Measurements from ENCODE around the gene CCNG2. TPM values are rescaled to one million over a fixed set of nuclear protein-coding genes. Genes with fewer than 3 reads are reported as not detected.
A peak's percentile ranks its signal among the peaks of the same experiment; 100 is the strongest.

CCNG2 gene
- total and polyA plus RNA-seq, 4 experiments from 2014 or later: 17.0 to 22.9 (median 20.2) TPM

- H3K4me1 Mint-ChIP-seq: peaks cover 12 to 19% (median 15%) of the 10 kb centered on the region in 4 donors
- no peaks in the 10 kb centered on the region for H3K27me3 Mint-ChIP-seq
- ChIA-PET CTCF (ENCODE audit: partially characterized antibody) (interaction anchor here (0.8 to 14.8 kb wide), 7 partner anchors 9 to 766 kb away, joined by 3 to 440 read pairs (median 3); no protein-coding TSS in a partner anchor), POLR2A (ENCODE audit: partially characterized antibody) (interaction anchor here (1.2 kb wide), 1 partner anchor 41 kb away, joined by 3 read pairs; the partner anchor contains the start of gene CCNG2)
- H3K27me3 ChIP-seq (ENCODE audit: insufficient read depth, low read length): no peaks in the 10 kb centered on the region
- no peak overlapping the region for H3K27ac Mint-ChIP-seq
- H3K9me3 Mint-ChIP-seq: no peaks in the 10 kb centered on the region
- H3K9me3 ChIP-seq (ENCODE audit: control insufficient read depth in 1 of 2, low read length in 2 of 2): no peaks in the 10 kb centered on the region
- no peaks in the 10 kb centered on the region for H3K36me3 ChIP-seq (ENCODE audit: insufficient read depth, low read length)
- peaks cover 14% of the 10 kb centered on the region for H3K4me1 ChIP-seq (ENCODE audit: insufficient read depth, low read length)
- no peak for DNase-seq
- no peak overlapping the region for H3K4me3 ChIP-seq (ENCODE audit: low read length in 2 of 2)
- intact Hi-C loops (cut with micrococcal nuclease): no loop called here
- H3K4me3 Mint-ChIP-seq: no peak overlapping the region
- H3K27ac ChIP-seq (ENCODE audit: low read depth, low read length): no peak overlapping the region
- H3K36me3 Mint-ChIP-seq: no peaks in the 10 kb centered on the region
Observed at GRCh38 chr4:77197831-77198230, 40.8 kb downstream of the CCNG2 start.

GRCh38 chr4:77199276-77199675, 42.3 kb downstream of the CCNG2 start:
- H3K4me1 ChIP-seq (ENCODE audit: insufficient read depth, low read length): peaks cover under 1% of the 10 kb centered on the region
- H3K4me3 ChIP-seq (ENCODE audit: low read length in 2 of 2): no peak overlapping the region
- Mint-ChIP-seq H3K4me3 (no peak overlapping the region), H3K27me3 (no peaks in the 10 kb centered on the region), H3K27ac (no peak overlapping the region), H3K36me3 (no peaks in the 10 kb centered on the region), H3K9me3 (peaks cover 0 to 2% (median 0%) of the 10 kb centered on the region in 8 donors), H3K4me1 (peaks cover 0 to 5% (median 3%) of the 10 kb centered on the region in 4 donors)
- H3K36me3 ChIP-seq (ENCODE audit: insufficient read depth, low read length): no peaks in the 10 kb centered on the region
- DNase-seq: no peak
- no peaks in the 10 kb centered on the region for H3K27me3 ChIP-seq (ENCODE audit: insufficient read depth, low read length)
- POLR2A ChIA-PET (ENCODE audit: partially characterized antibody): no interaction called here
- no peak overlapping the region for H3K27ac ChIP-seq (ENCODE audit: low read depth, low read length)
- intact Hi-C loops (cut with micrococcal nuclease): no loop called here
- CTCF ChIA-PET (ENCODE audit: partially characterized antibody): interaction anchor here (1.2 to 14.8 kb wide), 9 partner anchors 8 to 153 kb away, joined by 3 to 440 read pairs (median 6); no protein-coding TSS in a partner anchor
- no peaks in the 10 kb centered on the region for H3K9me3 ChIP-seq (ENCODE audit: control insufficient read depth in 1 of 2, low read length in 2 of 2)

GRCh38 chr4:77199701-77200100, 42.7 kb downstream of the CCNG2 start:
- no peaks in the 10 kb centered on the region for H3K36me3 Mint-ChIP-seq
- POLR2A ChIA-PET (ENCODE audit: partially characterized antibody): no interaction called here
- Histone ChIP-seq H3K36me3 (ENCODE audit: insufficient read depth, low read length) (no peaks in the 10 kb centered on the region), H3K4me3 (ENCODE audit: low read length in 2 of 2) (no peak overlapping the region), H3K27me3 (ENCODE audit: insufficient read depth, low read length) (no peaks in the 10 kb centered on the region), H3K27ac (ENCODE audit: low read depth, low read length) (no peak overlapping the region), H3K4me1 (ENCODE audit: insufficient read depth, low read length) (no peaks in the 10 kb centered on the region), H3K9me3 (ENCODE audit: control insufficient read depth in 1 of 2, low read length in 2 of 2) (no peaks in the 10 kb centered on the region)
- CTCF ChIA-PET (ENCODE audit: partially characterized antibody): interaction anchor here (1.1 to 14.8 kb wide), 10 partner anchors 8 to 768 kb away, joined by 3 to 440 read pairs (median 7); no protein-coding TSS in a partner anchor
- no peak overlapping the region for H3K4me3 Mint-ChIP-seq
- DNase-seq: no peak
- H3K27ac Mint-ChIP-seq: no peak overlapping the region
- no peaks in the 10 kb centered on the region for H3K27me3 Mint-ChIP-seq
- intact Hi-C loops (cut with micrococcal nuclease): no loop called here
- H3K4me1 Mint-ChIP-seq: peaks cover 0 to under 1% (median 0%) of the 10 kb centered on the region in 4 donors
- H3K9me3 Mint-ChIP-seq: peaks cover 0 to 2% (median 0%) of the 10 kb centered on the region in 8 donors

- no peaks in the 10 kb centered on the region for H3K36me3 Mint-ChIP-seq
- no peak overlapping the region for H3K27ac Mint-ChIP-seq
- no peak overlapping the region for H3K4me3 Mint-ChIP-seq
- CTCF ChIA-PET (ENCODE audit: partially characterized antibody): interaction anchor here (0.8 to 14.8 kb wide), 12 partner anchors 11 to 770 kb away, joined by 3 to 440 read pairs (median 25); no protein-coding TSS in a partner anchor
- Histone ChIP-seq H3K4me3 (ENCODE audit: low read length in 2 of 2) (no peak overlapping the region), H3K4me1 (ENCODE audit: insufficient read depth, low read length) (no peaks in the 10 kb centered on the region), H3K27me3 (ENCODE audit: insufficient read depth, low read length) (no peaks in the 10 kb centered on the region), H3K36me3 (ENCODE audit: insufficient read depth, low read length) (no peaks in the 10 kb centered on the region), H3K9me3 (ENCODE audit: control insufficient read depth in 1 of 2, low read length in 2 of 2) (no peaks in the 10 kb centered on the region), H3K27ac (ENCODE audit: low read depth, low read length) (no peak overlapping the region)
- H3K27me3 Mint-ChIP-seq: no peaks in the 10 kb centered on the region
- H3K4me1 Mint-ChIP-seq: no peaks in the 10 kb centered on the region
- POLR2A ChIA-PET (ENCODE audit: partially characterized antibody): interaction anchor here (3.0 kb wide), 1 partner anchor 106 kb away, joined by 9 read pairs; no protein-coding TSS in a partner anchor
- intact Hi-C loops (cut with micrococcal nuclease): no loop called here
- H3K9me3 Mint-ChIP-seq: peaks cover 0 to 2% (median 0%) of the 10 kb centered on the region in 8 donors
- DNase-seq: no peak
Observed at GRCh38 chr4:77201343-77201742, 44.3 kb downstream of the CCNG2 start.

- Mint-ChIP-seq H3K9me3 (peaks cover 0 to 2% (median 0%) of the 10 kb centered on the region in 8 donors), H3K4me3 (no peak overlapping the region), H3K36me3 (no peaks in the 10 kb centered on the region), H3K4me1 (no peaks in the 10 kb centered on the region), H3K27me3 (no peaks in the 10 kb centered on the region), H3K27ac (no peak overlapping the region)
- CTCF ChIA-PET (ENCODE audit: partially characterized antibody): interaction anchor here (0.9 to 14.8 kb wide), 15 partner anchors 7 to 823 kb away, joined by 3 to 440 read pairs (median 25); no protein-coding TSS in a partner anchor
- H3K36me3 ChIP-seq (ENCODE audit: insufficient read depth, low read length): no peaks in the 10 kb centered on the region
- no peak overlapping the region for H3K4me3 ChIP-seq (ENCODE audit: low read length in 2 of 2)
- H3K27ac ChIP-seq (ENCODE audit: low read depth, low read length): no peak overlapping the region
- no peaks in the 10 kb centered on the region for H3K9me3 ChIP-seq (ENCODE audit: control insufficient read depth in 1 of 2, low read length in 2 of 2)
- no peaks in the 10 kb centered on the region for H3K27me3 ChIP-seq (ENCODE audit: insufficient read depth, low read length)
- intact Hi-C loops (cut with micrococcal nuclease): loop anchor here (2.0 kb wide), 1 partner anchor 771 kb away; no protein-coding TSS in a partner anchor
- DNase-seq: no peak
- H3K4me1 ChIP-seq (ENCODE audit: insufficient read depth, low read length): no peaks in the 10 kb centered on the region
- POLR2A ChIA-PET (ENCODE audit: partially characterized antibody): interaction anchor here (3.0 kb wide), 1 partner anchor 106 kb away, joined by 9 read pairs; no protein-coding TSS in a partner anchor
Observed at GRCh38 chr4:77201857-77202256, 44.9 kb downstream of the CCNG2 start.

- intact Hi-C loops (cut with micrococcal nuclease): loop anchor here (2.0 kb wide), 1 partner anchor 772 kb away; no protein-coding TSS in a partner anchor
- ChIA-PET CTCF (ENCODE audit: partially characterized antibody) (interaction anchor here (0.8 to 14.8 kb wide), 32 partner anchors 8 to 823 kb away, joined by 3 to 440 read pairs (median 10); partner anchors contain the start of genes CCNG2 and SHROOM3), POLR2A (ENCODE audit: partially characterized antibody) (interaction anchor here (0.9 to 3.0 kb wide), 4 partner anchors 9 to 157 kb away, joined by 3 to 9 read pairs (median 4); no protein-coding TSS in a partner anchor)
- no peak overlapping the region for H3K4me3 Mint-ChIP-seq
- no peaks in the 10 kb centered on the region for H3K27me3 Mint-ChIP-seq
- Histone ChIP-seq H3K4me1 (ENCODE audit: insufficient read depth, low read length) (no peaks in the 10 kb centered on the region), H3K36me3 (ENCODE audit: insufficient read depth, low read length) (no peaks in the 10 kb centered on the region), H3K27me3 (ENCODE audit: insufficient read depth, low read length) (no peaks in the 10 kb centered on the region), H3K9me3 (ENCODE audit: control insufficient read depth in 1 of 2, low read length in 2 of 2) (no peaks in the 10 kb centered on the region), H3K4me3 (ENCODE audit: low read length in 2 of 2) (no peak overlapping the region), H3K27ac (ENCODE audit: low read depth, low read length) (no peak overlapping the region)
- peak overlapping the region in 1 of 7 donors; percentile 2 for H3K27ac Mint-ChIP-seq
- no peaks in the 10 kb centered on the region for H3K36me3 Mint-ChIP-seq
- DNase-seq: no peak
- peaks cover 0 to 2% (median 0%) of the 10 kb centered on the region in 8 donors for H3K9me3 Mint-ChIP-seq
- H3K4me1 Mint-ChIP-seq: no peaks in the 10 kb centered on the region
Observed at GRCh38 chr4:77202491-77202890, 45.5 kb downstream of the CCNG2 start.

- Histone ChIP-seq H3K4me1 (ENCODE audit: insufficient read depth, low read length) (no peaks in the 10 kb centered on the region), H3K4me3 (ENCODE audit: low read length in 2 of 2) (no peak overlapping the region), H3K9me3 (ENCODE audit: control insufficient read depth in 1 of 2, low read length in 2 of 2) (no peaks in the 10 kb centered on the region), H3K27me3 (ENCODE audit: insufficient read depth, low read length) (no peaks in the 10 kb centered on the region), H3K36me3 (ENCODE audit: insufficient read depth, low read length) (no peaks in the 10 kb centered on the region), H3K27ac (ENCODE audit: low read depth, low read length) (no peak overlapping the region)
- H3K36me3 Mint-ChIP-seq: no peaks in the 10 kb centered on the region
- POLR2A ChIA-PET (ENCODE audit: partially characterized antibody): interaction anchor here (0.7 to 3.0 kb wide), 7 partner anchors 10 to 158 kb away, joined by 3 to 9 read pairs (median 3); no protein-coding TSS in a partner anchor
- H3K27ac Mint-ChIP-seq: no peak overlapping the region
- CTCF ChIA-PET (ENCODE audit: partially characterized antibody): interaction anchor here (0.6 to 14.8 kb wide), 59 partner anchors 9 to 1024 kb away, joined by 3 to 440 read pairs (median 5); partner anchors contain the start of genes CCNG2 and SHROOM3
- DNase-seq: peak; percentile 45 to 68 (median 63)
- H3K4me1 Mint-ChIP-seq: no peaks in the 10 kb centered on the region
- no peak overlapping the region for H3K4me3 Mint-ChIP-seq
- intact Hi-C loops (cut with micrococcal nuclease): loop anchor here (1.0 to 2.0 kb wide), 4 partner anchors 108 to 773 kb away; no protein-coding TSS in a partner anchor
- peaks cover 0 to 2% (median 0%) of the 10 kb centered on the region in 8 donors for H3K9me3 Mint-ChIP-seq
- H3K27me3 Mint-ChIP-seq: no peaks in the 10 kb centered on the region
Observed at GRCh38 chr4:77203380-77204197, 46.6 kb downstream of the CCNG2 start.
